HCT116 (cell line): ENCODE data around the gene ADAMTS1. TPM values are rescaled to one million over a fixed set of nuclear protein-coding genes. Genes with fewer than 3 reads are reported as not detected.

Experiments
- ATAC-seq: fragments of 200-7000 bp; cut with Tn5 transposase; 2 replicates; pipeline ENCODE4 v1.9.1; 2020; ENCODE audit warnings: mild to moderate bottlenecking, moderate library complexity
- BruUV-seq: library from RNA; stranded (reverse); fragments of 400-500 nt; replicated peaks from 2 replicates; lab custom pipeline; 2021; lab: Mats Ljungman, UMichigan
- CTCF ChIA-PET: fragments of 300-600 bp; sonication (Branson Sonifier 250); formaldehyde crosslinking; loops from one replicate; lab custom pipeline; 2021; ENCODE audit warnings: antibody characterized with exemption; lab: Charles Lee
- POLR2A ChIA-PET: fragments of 300-600, 350-600 bp; sonication (Branson Sonifier 250); formaldehyde crosslinking; loops from one replicate; lab custom pipeline; 2021; ENCODE audit warnings: antibody characterized with exemption; lab: Charles Lee
- RAD21 ChIA-PET, 2 experiments: fragments of 300-600 bp; sonication (Branson Sonifier 250); formaldehyde crosslinking; loops; one replicate each; lab custom pipeline; 2023; ENCODE audit warnings: low total read pairs in 2 of 2; ENCODE audit not compliant: uncharacterized antibody in 2 of 2, unreplicated experiment in 2 of 2, low non-redundant PET in 1 of 2; lab: Charles Lee
- DNase-seq: peaks from one replicate; pipeline ENCODE4 v3.0.0-alpha.2; 2010; ENCODE audit warnings: low read depth, low spot score
- H2AFZ ChIP-seq: fragments of 200-600 bp; shearing (Covaris generic), sonication (generic); 2 replicates; pipeline ENCODE4 v1.6.1; 2017; ENCODE audit warnings: low read depth, mixed run types, mixed read lengths, antibody characterized with exemption, low read length; ENCODE audit not compliant: poor library complexity, severe bottlenecking
- H3K27ac ChIP-seq: 2 replicates; pipeline ENCODE4 v1.5.1; 2012; ENCODE audit warnings: low read depth, low read length
- H3K27me3 ChIP-seq: fragments of 200-600 bp; sonication (generic); 2 replicates; pipeline ENCODE4 v1.6.1; 2016; ENCODE audit warnings: mixed run types, low read length, mixed read lengths; ENCODE audit not compliant: insufficient read depth
- H3K36me3 ChIP-seq, 2 experiments: fragments of 200-500 bp in 1 of 2; fragments of 200-600 bp in 1 of 2; sonication (Bioruptor generic) in 1 of 2; sonication (generic) in 1 of 2; 2 replicates each; pipeline versions ENCODE4 v1.5.1 to v1.6.1; 2014 to 2016; ENCODE audit warnings: low read length in 2 of 2, inconsistent platforms in 1 of 2, mixed read lengths in 1 of 2, mixed run types in 1 of 2; ENCODE audit not compliant: insufficient read depth in 2 of 2, control insufficient read depth in 1 of 2
- H3K4me1 ChIP-seq, 2 experiments: fragments of 200-600 bp in 1 of 2; sonication (generic) in 1 of 2; 2 replicates each; pipeline versions ENCODE4 v1.5.1 to v1.6.1; 2012 to 2017; ENCODE audit warnings: low read length in 2 of 2, inconsistent platforms in 1 of 2, mild to moderate bottlenecking in 1 of 2, mixed read lengths in 1 of 2, mixed run types in 1 of 2, moderate library complexity in 1 of 2; ENCODE audit not compliant: insufficient read depth in 2 of 2, control insufficient read depth in 1 of 2
- H3K4me2 ChIP-seq: fragments of 200-600 bp; sonication (generic); 2 replicates; pipeline ENCODE4 v1.6.1; 2017; ENCODE audit warnings: mixed run types, low read length, mixed read lengths
- H3K4me3 ChIP-seq, 2 experiments: fragments of 200-600 bp in 1 of 2; sonication (generic) in 1 of 2; replicated peaks in 1 of 2; 2 replicates each; pipeline ENCODE4 v1.5.1; 2011 to 2016; ENCODE audit warnings: low read length in 2 of 2, control low read depth in 1 of 2, low read depth in 1 of 2, mild to moderate bottlenecking in 1 of 2, mixed read lengths in 1 of 2, mixed run types in 1 of 2
- H3K79me2 ChIP-seq: fragments of 200-600 bp; sonication (generic); 2 replicates; pipeline ENCODE4 v1.6.1; 2017; ENCODE audit warnings: mild to moderate bottlenecking, mixed run types, low read length, moderate library complexity, mixed read lengths; ENCODE audit not compliant: insufficient read depth
- H3K9ac ChIP-seq: fragments of 200-600 bp; sonication (generic); 2 replicates; pipeline ENCODE4 v1.6.1; 2016; ENCODE audit warnings: low read length, mixed read lengths
- H3K9me2 ChIP-seq: fragments of 200-600 bp; sonication (generic), shearing (Covaris generic); 2 replicates; pipeline ENCODE4 v1.6.1; 2017; ENCODE audit warnings: mixed run types, mild to moderate bottlenecking, moderate library complexity; ENCODE audit not compliant: insufficient read depth
- H3K9me3 ChIP-seq, 2 experiments: fragments of 200-500 bp in 1 of 2; fragments of 200-600 bp in 1 of 2; sonication (Bioruptor generic) in 1 of 2; sonication (generic) in 1 of 2; 2 replicates each; pipeline ENCODE4 v1.6.1; 2014 to 2017; ENCODE audit warnings: low read length in 2 of 2, mixed read lengths in 2 of 2, inconsistent platforms in 1 of 2, low read depth in 1 of 2, mild to moderate bottlenecking in 1 of 2, mixed run types in 1 of 2, moderate library complexity in 1 of 2; ENCODE audit not compliant: control insufficient read depth in 1 of 2, insufficient read depth in 1 of 2
- H4K20me1 ChIP-seq: fragments of 200-600 bp; sonication (generic), shearing (Covaris generic); 2 replicates; pipeline ENCODE4 v1.6.1; 2017; ENCODE audit warnings: mixed run types, mild to moderate bottlenecking, moderate library complexity; ENCODE audit not compliant: insufficient read depth
- CBX3 ChIP-seq: IDR thresholded peaks from 2 replicates; pipeline ENCODE4 v1.6.1; 2012; ENCODE audit warnings: low read depth
- CEBPB ChIP-seq: IDR thresholded peaks from 2 replicates; pipeline ENCODE4 v1.6.1; 2012; ENCODE audit warnings: low read depth
- ELF1 ChIP-seq: IDR thresholded peaks from 2 replicates; pipeline ENCODE4 v1.6.1; 2012; ENCODE audit warnings: low read depth, borderline replicate concordance
- EZH2 ChIP-seq: fragments of 200-600 bp; sonication (generic); IDR thresholded peaks from 2 replicates; pipeline ENCODE4 v1.6.1; 2017; ENCODE audit warnings: antibody characterized with exemption, mixed run types
- EZH2phosphoT487 ChIP-seq: fragments of 200-600 bp; IDR thresholded peaks from 2 replicates; pipeline ENCODE4 v1.6.1; 2018; ENCODE audit warnings: antibody characterized with exemption, borderline replicate concordance
- FOSL1 ChIP-seq: IDR thresholded peaks from 2 replicates; pipeline ENCODE4 v1.6.1; 2012; ENCODE audit warnings: low read depth
- POLR2A ChIP-seq: IDR thresholded peaks from 2 replicates; pipeline ENCODE4 v1.7.0; 2011; ENCODE audit warnings: borderline replicate concordance; ENCODE audit not compliant: insufficient read depth, insufficient read length; ENCODE audit errors: extremely low read depth
- POLR2AphosphoS5 ChIP-seq: IDR thresholded peaks from 2 replicates; pipeline ENCODE4 v1.6.1; 2011; ENCODE audit warnings: mild to moderate bottlenecking, low read depth, low read length, moderate library complexity
- RAD21 ChIP-seq: IDR thresholded peaks from 2 replicates; pipeline ENCODE4 v1.6.1; 2012; ENCODE audit warnings: low read depth, mild to moderate bottlenecking
- REST ChIP-seq: IDR thresholded peaks from 2 replicates; pipeline ENCODE4 v1.6.1; 2012; ENCODE audit warnings: low read depth
- SIN3A ChIP-seq: IDR thresholded peaks from 2 replicates; pipeline ENCODE4 v1.6.1; 2012; ENCODE audit warnings: low read depth
- SP1 ChIP-seq: IDR thresholded peaks from 2 replicates; pipeline ENCODE4 v1.6.1; 2012; ENCODE audit warnings: low read depth
- SRF ChIP-seq: IDR thresholded peaks from 2 replicates; pipeline ENCODE4 v1.6.1; 2012; ENCODE audit warnings: low read depth
- TCF7L2 ChIP-seq: IDR thresholded peaks from 2 replicates; pipeline ENCODE4 v1.7.0; 2011; ENCODE audit warnings: borderline replicate concordance, inconsistent platforms; ENCODE audit not compliant: insufficient read depth, insufficient read length; ENCODE audit errors: extremely low read depth
- YY1 ChIP-seq: IDR thresholded peaks from 2 replicates; pipeline ENCODE4 v1.6.1; 2011; ENCODE audit warnings: low read length, low read depth, moderate library complexity, mild to moderate bottlenecking; ENCODE audit not compliant: insufficient replicate concordance; ENCODE audit errors: extremely low read depth
- ZNF274 ChIP-seq: fragments of 200-500 bp; sonication (Bioruptor generic); IDR thresholded peaks from 2 replicates; pipeline ENCODE4 v1.6.1; 2014; ENCODE audit warnings: mild to moderate bottlenecking, low read depth, low read length, inconsistent platforms
- intact Hi-C: fragments of 100-400 bp; cut with micrococcal nuclease; formaldehyde crosslinking; loops from 2 replicates; pipeline ENCODE4 v1.10.0; 2022
- total RNA-seq: library from RNA; stranded (reverse); gene quantifications from one replicate; pipeline ENCODE4 v1.2.1, GENCODE V29; 2021; ENCODE audit not compliant: unreplicated experiment
- TF ChIP-seq, protein P1 (sequence below): IDR thresholded peaks from 2 replicates; pipeline ENCODE4 v1.6.1; 2011; ENCODE audit warnings: mild to moderate bottlenecking, low read length, moderate library complexity; ENCODE audit not compliant: insufficient replicate concordance; ENCODE audit errors: extremely low read depth
- TF ChIP-seq, protein P2 (sequence below): IDR thresholded peaks from 2 replicates; pipeline ENCODE4 v1.6.1; 2012
- TF ChIP-seq, protein P3 (sequence below), 3 experiments: fragments of 200-600 bp in 1 of 3; sonication (generic) in 1 of 3; IDR thresholded peaks in 2 of 3; conservative IDR thresholded peaks in 1 of 3; 2 replicates each; pipeline ENCODE4 v1.5.1; 2012 to 2017; ENCODE audit warnings: low read depth in 2 of 3, low read length in 2 of 3, antibody characterized with exemption in 1 of 3, borderline replicate concordance in 1 of 3, control low read depth in 1 of 3, mild to moderate bottlenecking in 1 of 3, mixed read lengths in 1 of 3, mixed run types in 1 of 3, moderate library complexity in 1 of 3; ENCODE audit not compliant: insufficient read depth in 1 of 3

The ADAMTS1 gene
- total RNA-seq, 1 experiment from 2014 or later = 0.98 TPM

DNA sequence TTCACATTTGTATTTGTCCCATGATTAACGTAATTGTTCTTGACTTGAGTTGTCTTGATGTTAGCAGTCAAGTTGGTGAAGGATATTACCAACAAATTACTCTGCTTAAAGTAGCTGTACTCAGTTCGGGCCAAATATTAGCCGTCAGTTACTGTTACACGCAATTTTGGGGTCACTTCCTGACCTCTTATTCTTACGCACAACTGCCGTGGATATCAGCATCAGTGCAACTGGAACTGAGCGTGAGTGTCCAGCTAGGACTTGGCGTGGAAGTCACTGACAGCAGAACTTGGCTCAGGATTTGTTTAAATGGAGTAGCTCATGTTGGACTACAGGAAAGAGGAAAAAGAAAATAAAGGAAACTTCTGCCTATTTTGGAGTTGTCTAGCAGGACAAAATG lies 56.4 kb downstream of the ADAMTS1 start:
- H3K4me1 ChIP-seq = no peaks in the 10 kb centered on the region
- no peaks in the 10 kb centered on the region for H3K79me2 ChIP-seq
- H3K9me2 ChIP-seq = no peaks in the 10 kb centered on the region
- no peak overlapping the region for H2AFZ ChIP-seq
- H3K36me3 ChIP-seq = no peaks in the 10 kb centered on the region
- ATAC-seq = no peak
- POLR2A ChIA-PET = no interaction called here
- intact Hi-C loops = no loop called here
- no peak overlapping the region for H3K4me2 ChIP-seq
- no peaks in the 10 kb centered on the region for H3K27me3 ChIP-seq
- H3K27ac ChIP-seq = no peak overlapping the region
- TF ChIP-seq, protein P1, sequence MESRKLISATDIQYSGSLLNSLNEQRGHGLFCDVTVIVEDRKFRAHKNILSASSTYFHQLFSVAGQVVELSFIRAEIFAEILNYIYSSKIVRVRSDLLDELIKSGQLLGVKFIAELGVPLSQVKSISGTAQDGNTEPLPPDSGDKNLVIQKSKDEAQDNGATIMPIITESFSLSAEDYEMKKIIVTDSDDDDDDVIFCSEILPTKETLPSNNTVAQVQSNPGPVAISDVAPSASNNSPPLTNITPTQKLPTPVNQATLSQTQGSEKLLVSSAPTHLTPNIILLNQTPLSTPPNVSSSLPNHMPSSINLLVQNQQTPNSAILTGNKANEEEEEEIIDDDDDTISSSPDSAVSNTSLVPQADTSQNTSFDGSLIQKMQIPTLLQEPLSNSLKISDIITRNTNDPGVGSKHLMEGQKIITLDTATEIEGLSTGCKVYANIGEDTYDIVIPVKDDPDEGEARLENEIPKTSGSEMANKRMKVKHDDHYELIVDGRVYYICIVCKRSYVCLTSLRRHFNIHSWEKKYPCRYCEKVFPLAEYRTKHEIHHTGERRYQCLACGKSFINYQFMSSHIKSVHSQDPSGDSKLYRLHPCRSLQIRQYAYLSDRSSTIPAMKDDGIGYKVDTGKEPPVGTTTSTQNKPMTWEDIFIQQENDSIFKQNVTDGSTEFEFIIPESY = no peak
- TF ChIP-seq CEBPB = no peak
- TF ChIP-seq YY1 = no peak
- TF ChIP-seq RAD21 = no peak
- TF ChIP-seq, protein P2, sequence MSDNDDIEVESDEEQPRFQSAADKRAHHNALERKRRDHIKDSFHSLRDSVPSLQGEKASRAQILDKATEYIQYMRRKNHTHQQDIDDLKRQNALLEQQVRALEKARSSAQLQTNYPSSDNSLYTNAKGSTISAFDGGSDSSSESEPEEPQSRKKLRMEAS = no peak
- TF ChIP-seq TCF7L2 = no peak
- no peak for TF ChIP-seq REST
- no peak for TF ChIP-seq SRF
- TF ChIP-seq, protein P3, sequence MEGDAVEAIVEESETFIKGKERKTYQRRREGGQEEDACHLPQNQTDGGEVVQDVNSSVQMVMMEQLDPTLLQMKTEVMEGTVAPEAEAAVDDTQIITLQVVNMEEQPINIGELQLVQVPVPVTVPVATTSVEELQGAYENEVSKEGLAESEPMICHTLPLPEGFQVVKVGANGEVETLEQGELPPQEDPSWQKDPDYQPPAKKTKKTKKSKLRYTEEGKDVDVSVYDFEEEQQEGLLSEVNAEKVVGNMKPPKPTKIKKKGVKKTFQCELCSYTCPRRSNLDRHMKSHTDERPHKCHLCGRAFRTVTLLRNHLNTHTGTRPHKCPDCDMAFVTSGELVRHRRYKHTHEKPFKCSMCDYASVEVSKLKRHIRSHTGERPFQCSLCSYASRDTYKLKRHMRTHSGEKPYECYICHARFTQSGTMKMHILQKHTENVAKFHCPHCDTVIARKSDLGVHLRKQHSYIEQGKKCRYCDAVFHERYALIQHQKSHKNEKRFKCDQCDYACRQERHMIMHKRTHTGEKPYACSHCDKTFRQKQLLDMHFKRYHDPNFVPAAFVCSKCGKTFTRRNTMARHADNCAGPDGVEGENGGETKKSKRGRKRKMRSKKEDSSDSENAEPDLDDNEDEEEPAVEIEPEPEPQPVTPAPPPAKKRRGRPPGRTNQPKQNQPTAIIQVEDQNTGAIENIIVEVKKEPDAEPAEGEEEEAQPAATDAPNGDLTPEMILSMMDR (IDR thresholded peaks at IDR 0.05 in 2 of 3, conservative IDR thresholded peaks at IDR 0.05 in 1 of 3; ENCODE audit: borderline replicate concordance in 1 of 3, insufficient read depth in 1 of 3, low read depth in 2 of 3, low read length in 2 of 3) = no peak
- no peak for TF ChIP-seq EZH2
- TF ChIP-seq FOSL1 = no peak
- no peak for TF ChIP-seq CBX3
- TF ChIP-seq POLR2AphosphoS5 = no peak
- TF ChIP-seq SIN3A = no peak
- TF ChIP-seq SP1 = no peak
- no peak for TF ChIP-seq EZH2phosphoT487
- no peak for TF ChIP-seq ZNF274
- no peak for TF ChIP-seq POLR2A
- no peak for TF ChIP-seq ELF1
- DNase-seq = no peak
- H3K4me3 ChIP-seq = no peak overlapping the region
- CTCF ChIA-PET = no interaction called here
- H4K20me1 ChIP-seq = no peaks in the 10 kb centered on the region
- H3K9ac ChIP-seq = no peak overlapping the region
- peaks cover 0 to 12% of the 10 kb centered on the region in 2 experiments; a peak in 2 of 4 replicates for H3K9me3 ChIP-seq
- no TSS peak for BruUV-seq
- RAD21 ChIA-PET = no interaction called here
